Activated T-cell treated with anti-CD3 and anti-CD28 coated beads, Interleukin-2, amount 50 U/mL, for 4 hours (primary cell): ENCODE results near the gene ZBTB46. TPM values are rescaled to one million over a fixed set of nuclear protein-coding genes. Genes with fewer than 3 reads are reported as not detected.
A peak's percentile ranks its signal among the peaks of the same experiment; 100 is the strongest.

Experiments used
- ATAC-seq, 2 donors: fragments of 200-7000 bp; cut with Tn5 transposase; one replicate each; pipeline ENCODE4 v1.10.0; 2021
- DNase-seq: peaks from one replicate; pipeline ENCODE4 v3.0.0-alpha.2; 2020
- H3K27me3 Mint-ChIP-seq: one replicate; pipeline ENCODE4 v1.8.0; 2021; ENCODE audit warnings: low read depth, mixed read lengths
- H3K36me3 Mint-ChIP-seq: one replicate; pipeline ENCODE4 v1.8.0; 2022; ENCODE audit warnings: mixed read lengths; ENCODE audit not compliant: insufficient read depth
- H3K4me1 Mint-ChIP-seq: one replicate; pipeline ENCODE4 v1.8.0; 2021; ENCODE audit warnings: low read depth, mixed read lengths
- H3K4me3 Mint-ChIP-seq: one replicate; pipeline ENCODE4 v1.8.0; 2021; ENCODE audit warnings: mild to moderate bottlenecking, moderate library complexity, mixed read lengths
- H3K9me3 Mint-ChIP-seq: one replicate; pipeline ENCODE4 v1.8.0; 2021; ENCODE audit warnings: mixed read lengths
- total RNA-seq, 3 donors: library from RNA; stranded (reverse); gene quantifications; one replicate each; pipeline ENCODE4 v1.2.1, GENCODE V29; 2021

Gene ZBTB46
- total RNA-seq, 3 donors from 2014 or later, result 0.89 to 3.8 (median 2.2) TPM

GRCh38 chr20:63702036-63702665 lies 128.9 kb downstream of the ZBTB46 start:
- Mint-ChIP-seq H3K27me3 (no peaks in the 10 kb centered on the region), H3K4me3 (no peak overlapping the region), H3K36me3 (peaks cover 11% of the 10 kb centered on the region), H3K9me3 (no peaks in the 10 kb centered on the region), H3K4me1 (peaks cover 34% of the 10 kb centered on the region)
- ATAC-seq (no peak), DNase-seq (no peak)

DNA sequence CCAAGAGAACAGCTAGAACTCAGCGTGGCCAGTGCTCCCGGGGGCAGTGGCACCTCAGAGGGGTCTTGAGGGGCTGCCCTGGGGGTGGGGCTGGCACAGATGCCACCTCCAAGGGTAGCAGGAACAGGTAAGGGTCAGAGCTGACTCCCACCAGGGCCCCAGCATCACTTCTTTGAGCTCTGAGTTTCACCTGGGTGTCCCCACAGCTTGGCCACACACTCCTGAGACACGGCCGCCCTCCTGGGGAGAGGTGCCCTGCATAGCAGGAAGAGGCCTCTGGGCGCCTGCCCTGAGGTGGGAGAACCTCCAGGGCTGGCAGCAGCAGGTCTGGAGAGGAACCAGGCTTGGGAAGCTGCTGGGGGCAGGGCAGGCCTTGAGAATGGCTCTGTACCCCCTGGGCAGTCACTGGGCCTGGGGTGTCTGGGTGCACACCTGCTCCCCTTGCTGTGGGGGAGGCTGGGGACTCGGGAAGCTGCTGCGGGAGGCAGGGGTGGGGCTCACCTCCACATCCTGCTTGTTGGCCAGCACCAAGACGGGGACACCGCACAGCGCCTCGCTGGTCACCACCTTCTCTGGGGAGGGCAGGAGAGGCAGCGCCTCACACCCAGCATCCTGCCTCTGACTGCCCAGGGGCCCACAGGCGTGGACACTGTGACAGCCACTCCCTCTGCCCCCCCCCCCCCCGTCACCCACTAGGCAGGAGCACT lies 129.6 kb downstream of the ZBTB46 start:
- DNase-seq (no peak), ATAC-seq (no peak)
- Mint-ChIP-seq H3K4me3 (no peak overlapping the region), H3K27me3 (no peaks in the 10 kb centered on the region), H3K36me3 (peaks cover 8% of the 10 kb centered on the region), H3K9me3 (no peaks in the 10 kb centered on the region), H3K4me1 (peaks cover 31% of the 10 kb centered on the region)

DNA sequence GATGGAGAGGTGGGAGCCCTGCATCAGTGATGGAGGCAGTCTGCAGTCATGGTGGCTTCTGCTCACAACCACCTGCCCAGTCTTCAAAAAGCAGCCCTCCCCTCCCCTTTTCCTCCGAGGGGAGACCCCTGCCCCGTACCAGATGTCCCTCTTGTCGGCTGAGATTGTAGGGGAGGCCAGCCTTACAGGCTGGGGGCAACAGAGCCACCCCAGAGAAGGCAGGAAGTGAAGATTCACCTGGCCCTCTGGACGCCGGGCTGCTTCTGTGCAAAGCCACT lies 130.1 kb downstream of the ZBTB46 start:
- Mint-ChIP-seq H3K36me3 (peaks cover 8% of the 10 kb centered on the region), H3K4me1 (peaks cover 31% of the 10 kb centered on the region), H3K27me3 (no peaks in the 10 kb centered on the region), H3K9me3 (no peaks in the 10 kb centered on the region), H3K4me3 (no peak overlapping the region)
- no peak for DNase-seq
- no peak for ATAC-seq

- Mint-ChIP-seq H3K4me1 (peaks cover 29% of the 10 kb centered on the region), H3K36me3 (peaks cover 6% of the 10 kb centered on the region), H3K4me3 (no peak overlapping the region), H3K9me3 (no peaks in the 10 kb centered on the region), H3K27me3 (no peaks in the 10 kb centered on the region)
- DNase-seq (no peak), ATAC-seq (no peak)
Measured at GRCh38 chr20:63700199-63701050, 130.6 kb downstream of the ZBTB46 start.

DNA sequence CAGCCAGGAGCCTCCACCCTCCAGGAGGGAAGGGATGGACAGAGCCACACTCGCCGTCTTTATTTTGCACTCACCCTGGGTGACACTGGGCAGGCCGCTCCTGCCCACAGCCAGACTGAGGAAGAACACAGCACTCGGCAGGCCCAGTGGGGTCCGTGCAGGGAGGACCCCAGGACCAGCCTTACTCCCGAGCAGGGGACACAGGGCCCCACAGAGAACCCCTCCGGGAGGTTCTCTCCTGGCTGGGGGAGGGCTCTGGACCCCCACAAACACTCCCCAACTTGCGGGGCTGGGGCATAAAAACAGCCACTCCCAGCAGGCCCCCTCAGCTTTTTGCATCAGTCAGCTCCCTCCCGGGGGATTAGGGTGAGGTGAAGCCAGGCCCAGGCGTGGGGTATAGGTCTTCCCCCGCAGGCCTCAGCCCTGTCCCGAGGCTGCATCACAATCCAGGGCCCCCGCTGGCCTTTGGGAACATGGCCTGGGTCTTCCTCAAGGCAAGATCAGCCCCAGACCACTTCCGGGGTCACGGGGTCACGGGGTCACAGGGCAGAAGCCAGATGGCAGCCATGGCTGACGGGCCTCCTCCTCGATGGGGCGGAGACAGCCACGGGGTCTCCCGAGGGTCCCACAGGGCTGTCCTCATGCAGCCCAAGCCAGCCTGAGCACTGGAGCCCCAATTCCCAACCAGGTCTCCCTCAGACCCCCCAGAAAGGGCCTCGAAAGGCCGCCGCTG lies 131.4 kb downstream of the ZBTB46 start:
- ATAC-seq (no peak), DNase-seq (no peak)
- H3K4me3 Mint-ChIP-seq, result peak overlapping the region; percentile 11
- H3K9me3 Mint-ChIP-seq, result no peaks in the 10 kb centered on the region
- H3K4me1 Mint-ChIP-seq, result peaks cover 26% of the 10 kb centered on the region
- H3K36me3 Mint-ChIP-seq, result peaks cover 2% of the 10 kb centered on the region
- no peaks in the 10 kb centered on the region for H3K27me3 Mint-ChIP-seq

DNA sequence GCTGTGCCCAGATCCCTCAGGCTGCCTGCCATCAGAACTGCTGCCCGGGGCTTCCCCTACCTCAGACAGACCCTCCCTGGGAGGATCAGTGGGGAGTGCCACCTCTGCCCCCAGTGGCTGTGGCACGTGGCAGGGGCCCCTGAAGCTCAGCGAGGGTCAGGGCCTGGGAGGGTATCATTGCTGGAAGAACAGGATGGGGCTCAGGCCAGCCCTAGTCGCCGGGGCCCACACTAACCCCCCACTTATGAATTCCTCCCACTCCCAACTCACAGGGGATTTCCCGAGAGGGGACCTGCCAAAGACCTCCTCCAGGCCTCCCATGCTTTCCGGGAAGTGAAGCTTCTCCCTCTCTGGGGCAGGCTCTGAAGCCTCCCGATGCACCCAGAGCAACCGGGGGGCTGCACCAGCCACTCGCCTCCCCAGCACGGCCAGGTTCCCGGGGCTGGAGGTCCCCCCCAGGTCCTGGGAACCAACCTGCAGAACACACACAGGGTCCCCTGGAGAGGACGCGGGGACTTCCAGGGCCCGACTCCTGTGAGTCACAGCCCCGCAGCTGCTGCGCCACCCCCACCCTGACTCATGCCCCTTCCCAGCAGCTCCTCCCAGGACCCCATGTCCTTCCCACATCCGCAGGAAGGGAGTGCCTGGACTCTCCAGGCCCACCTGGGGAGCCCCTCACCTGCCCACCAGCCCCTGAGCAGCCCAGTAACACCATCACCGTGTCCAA lies 132.2 kb downstream of the ZBTB46 start:
- peak overlapping the region; percentile 11 for H3K4me3 Mint-ChIP-seq
- ATAC-seq, result peak; percentile 62 to 75

GRCh38 chr20:63697868-63698545 lies 133.1 kb downstream of the ZBTB46 start:
- Mint-ChIP-seq H3K4me3 (no peak overlapping the region), H3K36me3 (peaks cover 3% of the 10 kb centered on the region), H3K9me3 (no peaks in the 10 kb centered on the region), H3K4me1 (peaks cover 25% of the 10 kb centered on the region), H3K27me3 (no peaks in the 10 kb centered on the region)
- no peak for ATAC-seq
- no peak for DNase-seq

More for the DNA sequence above, 132.2 kb downstream of the ZBTB46 start:
- peaks cover 2% of the 10 kb centered on the region for H3K36me3 Mint-ChIP-seq
- DNase-seq, result peak; percentile 33
- no peaks in the 10 kb centered on the region for H3K9me3 Mint-ChIP-seq
- no peaks in the 10 kb centered on the region for H3K27me3 Mint-ChIP-seq
- H3K4me1 Mint-ChIP-seq, result peaks cover 26% of the 10 kb centered on the region

GRCh38 chr20:63697357-63697867 lies 133.7 kb downstream of the ZBTB46 start:
- H3K9me3 Mint-ChIP-seq, result no peaks in the 10 kb centered on the region
- H3K4me3 Mint-ChIP-seq, result peak overlapping the region; percentile 40
- ATAC-seq (no peak), DNase-seq (no peak)
- H3K4me1 Mint-ChIP-seq, result peaks cover 24% of the 10 kb centered on the region
- H3K27me3 Mint-ChIP-seq, result no peaks in the 10 kb centered on the region
- H3K36me3 Mint-ChIP-seq, result peaks cover 2% of the 10 kb centered on the region

DNA sequence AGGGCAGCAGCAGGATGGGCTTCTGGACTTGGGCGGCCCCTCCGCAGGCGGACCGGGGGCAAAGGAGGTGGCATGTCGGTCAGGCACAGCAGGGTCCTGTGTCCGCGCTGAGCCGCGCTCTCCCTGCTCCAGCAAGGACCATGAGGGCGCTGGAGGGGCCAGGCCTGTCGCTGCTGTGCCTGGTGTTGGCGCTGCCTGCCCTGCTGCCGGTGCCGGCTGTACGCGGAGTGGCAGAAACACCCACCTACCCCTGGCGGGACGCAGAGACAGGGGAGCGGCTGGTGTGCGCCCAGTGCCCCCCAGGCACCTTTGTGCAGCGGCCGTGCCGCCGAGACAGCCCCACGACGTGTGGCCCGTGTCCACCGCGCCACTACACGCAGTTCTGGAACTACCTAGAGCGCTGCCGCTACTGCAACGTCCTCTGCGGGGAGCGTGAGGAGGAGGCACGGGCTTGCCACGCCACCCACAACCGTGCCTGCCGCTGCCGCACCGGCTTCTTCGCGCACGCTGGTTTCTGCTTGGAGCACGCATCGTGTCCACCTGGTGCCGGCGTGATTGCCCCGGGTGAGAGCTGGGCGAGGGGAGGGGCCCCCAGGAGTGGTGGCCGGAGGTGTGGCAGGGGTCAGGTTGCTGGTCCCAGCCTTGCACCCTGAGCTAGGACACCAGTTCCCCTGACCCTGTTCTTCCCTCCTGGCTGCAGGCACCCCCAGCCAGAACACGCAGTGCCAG lies 134.3 kb downstream of the ZBTB46 start, which contains the start of gene TNFRSF6B:
TSS of gene TNFRSF6B (plus strand) at position 25 of the 729 bp plus-strand sequence. CDS start at position 141, 116 bp downstream.
- H3K36me3 Mint-ChIP-seq, result peaks cover 2% of the 10 kb centered on the region
- no peaks in the 10 kb centered on the region for H3K27me3 Mint-ChIP-seq
- no peaks in the 10 kb centered on the region for H3K9me3 Mint-ChIP-seq
- DNase-seq (no peak), ATAC-seq (peak; percentile 9 to 19)
- peaks cover 24% of the 10 kb centered on the region for H3K4me1 Mint-ChIP-seq
- peak within 1 kb of the TSS; percentile 40 for H3K4me3 Mint-ChIP-seq

DNA sequence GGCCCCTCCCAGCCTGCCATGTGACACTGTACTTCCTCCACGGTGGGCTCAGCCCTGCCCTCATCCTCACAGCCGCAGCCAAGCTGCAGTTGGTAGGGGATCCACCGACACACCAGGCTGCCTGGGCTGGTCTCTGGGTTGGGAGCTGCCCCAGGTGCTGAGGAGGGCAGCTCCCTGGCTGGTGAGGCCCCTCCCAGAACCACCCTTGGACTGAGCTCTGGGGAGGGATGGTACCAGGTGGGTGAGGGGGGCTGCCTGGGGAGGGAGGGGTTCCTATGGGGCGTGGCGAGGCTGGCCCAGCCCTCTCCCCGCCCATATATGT lies 134.8 kb downstream of the ZBTB46 start:
- Mint-ChIP-seq H3K4me1 (peaks cover 24% of the 10 kb centered on the region), H3K36me3 (peaks cover 2% of the 10 kb centered on the region), H3K9me3 (no peaks in the 10 kb centered on the region), H3K4me3 (peak overlapping the region; percentile 24), H3K27me3 (no peaks in the 10 kb centered on the region)
- ATAC-seq (peak; percentile 33), DNase-seq (no peak)

GRCh38 chr20:63695424-63696305 lies 135.4 kb downstream of the ZBTB46 start:
- H3K4me1 Mint-ChIP-seq, result peaks cover 20% of the 10 kb centered on the region
- no peaks in the 10 kb centered on the region for H3K27me3 Mint-ChIP-seq
- no peak for DNase-seq
- H3K36me3 Mint-ChIP-seq, result peaks cover 2% of the 10 kb centered on the region
- H3K9me3 Mint-ChIP-seq, result no peaks in the 10 kb centered on the region
- H3K4me3 Mint-ChIP-seq, result no peak overlapping the region
- no peak for ATAC-seq
